GM10266 (cell line): ENCODE results near the gene RNF224.

ENCODE experiments used
- DNase-seq: peaks from one replicate; pipeline ENCODE4 v3.0.0; 2012; ENCODE audit errors: extremely low spot score
- TF ChIP-seq, protein P1 (sequence below): IDR thresholded peaks from 2 replicates; pipeline ENCODE4 v1.5.1; 2012; ENCODE audit warnings: mild to moderate bottlenecking, low read depth; ENCODE audit not compliant: control insufficient read depth, insufficient read depth; ENCODE audit errors: missing control alignments

The RNF224 gene

DNA sequence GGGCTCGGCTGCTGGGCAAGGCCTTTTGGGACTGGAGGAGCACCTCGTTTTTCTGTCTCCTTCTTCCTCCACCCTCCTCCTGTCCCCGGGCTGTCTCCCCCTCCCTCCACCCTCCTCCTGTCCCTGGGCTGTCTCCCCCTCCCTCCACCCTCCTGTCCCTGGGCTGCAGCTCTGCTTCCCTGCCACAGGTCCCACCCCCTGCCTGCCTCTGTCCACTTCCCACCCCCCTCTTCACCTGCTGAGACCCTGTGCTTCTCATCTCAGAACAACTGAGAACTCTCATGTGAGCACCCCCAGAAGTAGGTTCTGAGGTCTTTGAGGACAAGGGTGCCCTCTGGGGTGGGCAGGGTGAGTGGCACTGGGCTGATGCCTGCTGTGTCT, 44.4 kb downstream of the RNF224 start:
- TF ChIP-seq, protein P1, sequence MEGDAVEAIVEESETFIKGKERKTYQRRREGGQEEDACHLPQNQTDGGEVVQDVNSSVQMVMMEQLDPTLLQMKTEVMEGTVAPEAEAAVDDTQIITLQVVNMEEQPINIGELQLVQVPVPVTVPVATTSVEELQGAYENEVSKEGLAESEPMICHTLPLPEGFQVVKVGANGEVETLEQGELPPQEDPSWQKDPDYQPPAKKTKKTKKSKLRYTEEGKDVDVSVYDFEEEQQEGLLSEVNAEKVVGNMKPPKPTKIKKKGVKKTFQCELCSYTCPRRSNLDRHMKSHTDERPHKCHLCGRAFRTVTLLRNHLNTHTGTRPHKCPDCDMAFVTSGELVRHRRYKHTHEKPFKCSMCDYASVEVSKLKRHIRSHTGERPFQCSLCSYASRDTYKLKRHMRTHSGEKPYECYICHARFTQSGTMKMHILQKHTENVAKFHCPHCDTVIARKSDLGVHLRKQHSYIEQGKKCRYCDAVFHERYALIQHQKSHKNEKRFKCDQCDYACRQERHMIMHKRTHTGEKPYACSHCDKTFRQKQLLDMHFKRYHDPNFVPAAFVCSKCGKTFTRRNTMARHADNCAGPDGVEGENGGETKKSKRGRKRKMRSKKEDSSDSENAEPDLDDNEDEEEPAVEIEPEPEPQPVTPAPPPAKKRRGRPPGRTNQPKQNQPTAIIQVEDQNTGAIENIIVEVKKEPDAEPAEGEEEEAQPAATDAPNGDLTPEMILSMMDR: no peak
- DNase-seq: no peak

DNA sequence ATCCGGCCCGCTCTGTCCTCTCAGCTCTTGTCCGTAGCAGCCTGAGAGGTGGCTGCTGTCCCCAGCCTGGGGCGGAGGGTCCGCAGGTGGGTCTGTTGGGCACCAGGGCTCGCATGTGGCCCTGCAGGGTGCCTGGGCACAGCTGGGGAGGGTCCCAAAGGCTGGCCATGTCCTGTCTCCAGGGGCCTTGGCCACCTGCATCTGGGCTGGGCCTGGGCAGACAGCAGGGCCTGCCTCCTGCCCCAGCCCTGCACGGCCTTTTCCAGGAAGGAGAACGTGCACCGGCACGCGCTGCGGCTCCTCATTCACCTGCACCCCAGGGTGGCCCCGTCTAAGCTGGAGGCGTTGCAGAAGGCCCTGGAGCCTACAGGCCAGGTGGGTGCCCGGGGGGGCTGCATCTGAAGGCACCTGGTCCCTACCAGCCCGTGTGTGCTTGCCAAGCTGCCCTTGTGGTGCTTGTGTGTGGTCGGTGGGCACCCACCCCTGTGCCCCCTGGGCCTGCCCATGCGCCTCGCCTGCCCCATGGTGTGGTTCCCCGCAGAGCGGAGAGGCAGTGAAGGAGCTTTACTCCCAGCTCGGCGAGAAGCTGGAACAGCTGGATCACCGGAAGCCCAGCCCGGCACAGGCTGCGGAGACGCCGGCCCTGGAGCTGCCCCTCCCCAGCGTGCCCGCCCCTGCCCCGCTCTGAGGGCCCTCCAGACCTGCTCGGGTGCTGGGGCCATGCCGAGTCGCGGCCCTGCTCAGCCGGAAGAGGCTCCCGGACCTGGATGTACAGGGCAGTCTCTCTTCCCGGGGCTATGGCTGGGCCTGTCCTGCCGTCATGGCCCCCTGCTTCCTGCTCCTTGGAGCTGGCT, 45.2 kb downstream of the RNF224 start:
- TF ChIP-seq, protein P1: no peak
- DNase-seq: no peak

DNA sequence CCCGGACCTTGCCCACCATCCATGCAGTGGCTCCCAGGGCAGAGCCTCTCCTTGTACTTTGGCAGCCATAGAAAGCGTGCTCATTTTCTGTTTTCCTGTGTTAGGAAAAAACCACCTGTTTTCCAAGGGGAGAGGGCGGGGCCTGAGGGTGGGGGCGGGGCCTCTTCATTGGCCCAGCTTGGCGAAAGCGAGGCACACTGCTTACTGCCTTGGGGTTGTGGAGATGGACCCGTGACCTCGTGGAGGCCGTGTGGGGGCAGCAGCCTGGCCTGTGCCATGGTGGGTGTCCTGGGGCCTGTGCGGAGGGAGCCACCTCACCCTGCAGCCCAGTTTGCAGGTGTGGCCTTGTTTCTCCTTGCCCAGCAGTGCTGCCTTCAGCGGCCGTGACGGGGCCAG, 45.8 kb downstream of the RNF224 start:
- DNase-seq: no peak
- TF ChIP-seq, protein P1: no peak

DNA sequence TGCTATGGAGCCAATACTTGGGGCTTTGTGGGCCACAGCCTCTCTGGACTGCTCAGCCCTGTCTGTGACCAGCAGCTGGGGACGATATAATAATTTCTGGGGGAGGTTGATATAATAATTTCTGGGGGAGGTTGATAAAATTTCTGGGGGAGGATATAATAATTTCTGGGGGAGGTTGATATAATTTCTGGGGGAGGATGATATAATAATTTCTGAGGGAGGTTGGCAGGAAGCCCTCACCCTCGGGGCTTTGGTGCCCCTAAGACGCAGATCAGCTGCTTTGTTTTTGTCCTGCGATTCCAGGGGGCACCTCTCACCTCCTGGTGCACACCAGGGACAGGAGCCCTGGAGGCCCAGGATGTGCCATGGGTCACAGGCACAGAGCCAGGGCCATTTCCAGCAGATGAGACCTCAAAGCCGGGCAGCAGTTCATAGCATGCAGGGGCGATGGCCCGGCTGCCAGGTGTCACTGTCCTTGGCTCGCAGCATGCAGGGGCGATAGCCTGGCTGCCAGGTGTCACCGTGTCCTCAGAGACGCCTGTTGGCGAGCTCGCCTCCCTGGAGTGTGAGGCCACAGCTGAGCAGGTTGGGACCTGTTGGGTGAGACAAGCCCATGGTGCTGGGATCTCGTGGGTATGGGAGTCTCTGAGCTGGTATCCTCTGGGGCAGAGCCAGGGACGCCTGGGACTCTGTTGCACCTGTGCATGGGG, 46.5 kb downstream of the RNF224 start:
- no peak for DNase-seq
- TF ChIP-seq, protein P1: no peak

DNA sequence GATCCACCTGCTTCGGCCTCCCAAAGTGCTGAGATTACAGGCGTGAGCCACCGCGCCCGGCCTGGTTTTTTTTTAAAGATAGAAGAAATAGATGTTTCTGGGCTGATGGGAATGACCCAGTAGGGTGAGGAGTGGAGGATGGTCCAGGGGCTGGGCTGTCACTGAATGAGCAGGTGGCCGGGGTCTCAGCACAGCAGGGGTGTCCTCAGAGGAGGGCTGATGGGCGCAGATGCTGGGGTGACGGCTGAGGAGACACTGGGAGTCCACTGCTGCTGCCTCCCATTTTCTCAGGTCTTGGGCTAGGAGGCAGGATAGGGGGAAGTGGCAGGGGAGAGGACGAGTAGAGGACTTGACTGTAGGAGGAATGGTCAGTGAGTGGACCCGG, 47.9 kb downstream of the RNF224 start:
- DNase-seq: no peak
- TF ChIP-seq, protein P1: no peak

DNA sequence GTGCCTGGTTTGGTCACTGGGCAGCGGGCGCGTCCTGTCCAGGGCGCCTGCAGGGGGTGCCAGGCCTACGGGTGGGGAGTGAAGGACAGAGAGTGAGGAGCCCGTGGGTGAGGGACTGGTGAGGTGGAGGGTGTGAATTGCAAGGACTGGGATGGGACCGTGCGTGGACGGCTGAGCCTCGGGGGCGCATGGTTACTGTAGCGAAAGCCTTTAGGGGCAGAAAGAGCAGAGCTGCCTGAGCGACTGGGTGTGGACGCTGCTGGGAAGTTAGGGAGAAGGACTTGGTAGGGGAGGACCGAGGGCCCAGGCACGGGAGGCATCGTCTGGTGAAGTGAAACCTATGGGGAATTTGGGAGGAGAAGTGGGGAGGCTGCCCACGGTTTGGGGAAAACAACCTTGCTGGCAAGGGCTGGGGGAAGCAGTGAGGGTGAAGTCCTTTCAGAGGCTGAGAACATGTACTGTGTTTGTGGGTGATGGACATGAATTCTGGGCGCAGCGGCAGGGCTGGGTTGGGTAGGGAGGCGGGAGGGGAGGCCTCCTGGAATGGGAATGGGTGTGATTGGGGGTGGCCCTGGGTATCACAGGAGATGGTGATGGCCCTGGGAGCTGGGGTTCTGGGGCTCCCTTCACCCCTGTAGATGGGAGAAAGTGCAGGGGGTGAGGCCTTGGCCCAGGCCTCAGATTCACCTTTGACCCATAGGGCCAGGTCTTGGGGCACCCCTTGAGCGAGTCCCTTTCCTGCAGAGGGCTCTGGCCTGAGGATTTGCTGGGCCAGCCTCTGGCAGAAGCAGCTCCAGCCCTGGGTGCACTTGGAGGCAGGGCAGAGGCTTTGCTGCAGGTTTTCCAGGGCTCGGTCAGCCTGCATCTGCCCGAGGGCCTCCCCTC, 48.5 kb downstream of the RNF224 start:
- no peak for DNase-seq
- TF ChIP-seq, protein P1: no peak
